GM21423 (cell line): ENCODE results near the gene INF2.
"Not testable (repeated sequence)": the region's sequence is repeated elsewhere in the genome, so short reads cannot be mapped to it uniquely, and the experiment has no call there.

Experiments
- ATAC-seq: cut with Tn5 transposase; IDR thresholded peaks from one replicate; pipeline ENCODE4 v1.9.1; 2021; ENCODE audit warnings: mild to moderate bottlenecking, moderate library complexity; ENCODE audit not compliant: unreplicated experiment

The INF2 gene

GRCh38 chr14:104717646-104718045 is 28.2 kb downstream of the INF2 start:
- ATAC-seq = no peak

DNA sequence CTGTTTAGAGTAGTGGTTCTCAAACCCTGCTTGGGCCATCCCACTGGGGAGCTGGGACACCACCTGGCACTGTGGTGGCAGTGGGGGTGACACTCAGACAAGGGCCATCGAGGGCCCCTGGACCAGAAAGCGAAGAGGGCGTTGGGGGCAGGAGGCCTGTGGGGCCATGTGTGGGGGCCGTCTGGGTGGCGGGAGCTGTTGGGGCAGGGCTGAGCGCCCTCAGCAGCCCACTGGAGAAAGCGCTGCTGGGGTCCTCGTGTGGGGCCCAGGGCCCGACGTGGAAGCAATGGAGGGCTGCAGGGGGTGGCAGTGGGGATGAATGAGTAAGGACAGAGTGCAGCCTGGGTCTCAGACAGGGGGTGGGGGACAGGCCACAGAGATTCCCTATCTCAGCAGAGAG is 28.7 kb downstream of the INF2 start:
- no peak for ATAC-seq

DNA sequence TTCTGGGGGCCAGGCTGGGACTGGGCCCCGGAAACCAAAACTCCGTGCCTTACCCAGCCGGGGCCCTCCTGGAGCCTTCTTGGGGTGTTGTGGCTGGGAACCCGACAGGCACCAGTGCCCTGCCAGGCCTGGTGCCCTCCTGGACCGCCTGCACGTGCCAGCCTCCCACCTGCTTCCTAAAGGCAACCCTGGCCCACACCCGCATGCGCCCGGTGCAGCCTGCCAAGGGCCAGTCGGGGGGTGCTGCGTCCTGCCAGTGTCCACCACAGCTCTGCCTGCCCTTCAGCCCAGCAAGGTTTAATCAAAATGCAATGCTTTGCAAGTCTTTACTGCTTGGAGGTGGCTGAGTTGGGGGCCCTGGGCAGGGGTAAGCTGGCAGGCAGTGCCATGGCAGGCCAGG is 29.5 kb downstream of the INF2 start:
- ATAC-seq = no peak

DNA sequence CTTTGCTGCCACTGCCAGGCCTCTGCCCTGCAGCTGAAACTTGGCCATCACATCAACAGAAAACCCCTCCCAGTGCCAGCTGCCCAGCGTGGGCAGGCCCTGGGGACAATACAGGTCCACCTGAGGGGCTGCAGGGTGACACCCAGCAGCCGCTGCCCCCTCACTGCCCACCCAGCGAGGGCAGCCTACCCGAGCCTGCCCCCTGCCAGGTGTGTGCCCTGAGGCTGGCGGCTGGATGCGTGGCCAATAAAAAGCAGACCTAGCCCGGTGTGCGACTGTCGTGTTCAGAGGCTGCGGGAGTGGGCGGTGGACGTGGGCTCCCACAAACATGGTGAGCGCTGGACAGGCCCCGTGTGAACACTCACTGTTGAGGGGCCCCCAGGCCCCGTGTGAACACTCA is 29.9 kb downstream of the INF2 start:
- ATAC-seq = no peak

- ATAC-seq = no peak
These were observed 32.4 kb downstream of the INF2 start for GRCh38 chr14:104721505-104722431.

DNA sequence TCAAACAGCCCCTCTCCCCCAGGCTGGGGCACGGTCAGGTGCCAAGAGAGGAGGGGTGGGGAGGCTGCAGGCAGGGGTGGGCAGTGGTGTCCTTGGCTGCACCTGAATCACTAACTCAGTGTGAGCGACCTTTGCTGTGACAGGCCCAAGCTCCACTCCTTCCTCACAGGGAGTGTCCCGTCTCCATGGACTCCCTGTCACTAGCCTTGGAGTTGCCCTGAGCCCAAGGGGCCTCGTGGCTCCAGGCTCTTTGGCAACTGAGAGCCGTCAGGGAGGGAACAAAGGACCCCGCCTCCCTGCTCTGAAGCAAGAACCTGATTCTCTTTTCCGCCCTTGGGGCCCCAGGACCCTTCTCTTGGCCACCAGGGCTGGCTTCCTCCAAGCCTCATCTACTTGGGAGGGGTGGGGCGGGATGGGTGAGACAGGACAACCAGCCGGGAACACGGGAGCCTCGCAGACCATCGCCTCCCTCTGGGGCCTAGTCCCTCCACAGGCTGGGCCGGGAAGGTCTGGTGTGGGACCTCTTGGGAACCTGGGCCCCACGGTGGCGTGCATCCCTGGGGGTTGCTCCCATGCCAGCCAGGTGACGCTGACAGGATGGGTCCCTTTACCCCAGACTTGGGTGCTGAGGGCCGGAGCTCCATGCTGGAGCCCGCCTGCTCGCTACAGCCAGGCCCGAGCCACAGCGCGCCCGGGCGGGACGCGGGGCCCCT is 33.7 kb downstream of the INF2 start:
- no peak for ATAC-seq

DNA sequence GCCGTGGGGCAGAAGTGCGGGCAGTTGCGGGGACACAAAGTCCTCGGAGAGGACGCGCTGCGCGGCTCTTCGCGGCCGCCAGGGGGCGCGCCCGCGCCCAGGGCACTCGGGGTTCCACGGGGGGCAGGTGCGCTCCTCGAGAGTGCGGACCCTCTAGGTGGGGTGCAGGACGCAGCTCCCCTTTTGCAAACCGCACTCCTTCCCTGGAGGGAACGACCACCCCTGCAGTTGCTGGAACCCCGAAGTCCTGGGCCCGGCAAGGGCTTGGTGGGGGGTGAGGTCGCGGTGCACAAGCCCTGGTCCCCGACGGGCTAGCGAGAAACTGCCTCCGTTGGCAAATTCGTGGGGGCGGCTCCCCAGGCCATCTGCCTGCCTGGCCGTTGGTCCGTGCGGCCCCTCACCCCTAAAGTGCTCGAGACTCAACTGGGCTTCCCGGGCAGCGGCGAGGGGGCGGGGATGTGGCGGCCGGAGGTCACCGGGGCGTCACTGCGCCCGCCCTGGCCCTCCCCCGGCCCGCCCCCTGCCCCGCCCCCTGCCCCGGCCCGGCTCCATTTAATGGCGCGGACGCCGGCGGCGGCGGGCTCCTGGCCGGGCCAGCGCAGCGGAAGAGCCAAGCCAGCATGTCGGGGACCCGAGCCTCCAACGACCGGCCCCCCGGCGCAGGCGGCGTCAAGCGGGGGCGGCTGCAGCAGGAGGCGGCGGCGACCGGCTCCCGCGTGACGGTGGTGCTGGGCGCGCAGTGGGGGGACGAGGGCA is 34.4 kb downstream of the INF2 start, which contains the start of gene ADSS1:
Gene ADSS1, plus strand, starts transcription at position 579 of the 756 bp plus-strand sequence. Its CDS starts 42 bp downstream, at position 621.
- ATAC-seq = peak; percentile 56

DNA sequence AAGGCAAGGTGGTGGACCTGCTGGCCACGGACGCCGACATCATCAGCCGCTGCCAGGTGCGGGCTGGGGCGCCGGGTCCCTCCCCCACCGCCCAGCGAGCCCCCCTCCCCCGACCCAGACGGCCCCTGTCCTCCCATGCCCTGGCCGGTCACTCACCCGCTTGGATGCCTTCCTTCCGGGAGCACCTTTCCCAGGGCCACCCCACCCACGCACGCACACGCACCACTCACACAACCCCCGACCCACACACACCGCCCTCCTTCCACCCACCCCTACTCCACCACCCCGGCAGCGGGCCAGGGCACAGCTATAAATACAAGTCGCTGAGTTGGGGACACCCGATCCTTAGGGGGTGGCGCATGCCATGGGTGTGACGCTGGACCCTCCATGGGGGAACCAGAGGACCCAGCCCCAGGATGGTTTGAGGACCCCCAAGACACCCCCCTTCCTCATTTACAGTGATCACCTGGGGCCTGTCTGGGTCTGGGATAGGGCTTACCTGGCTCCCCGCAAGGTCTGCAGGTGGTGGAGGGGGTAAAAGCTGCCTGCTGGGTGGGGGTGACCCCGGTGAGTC is 35.1 kb downstream of the INF2 start:
- ATAC-seq = no peak

GRCh38 chr14:104724981-104725771 is 35.8 kb downstream of the INF2 start:
- ATAC-seq = no peak

DNA sequence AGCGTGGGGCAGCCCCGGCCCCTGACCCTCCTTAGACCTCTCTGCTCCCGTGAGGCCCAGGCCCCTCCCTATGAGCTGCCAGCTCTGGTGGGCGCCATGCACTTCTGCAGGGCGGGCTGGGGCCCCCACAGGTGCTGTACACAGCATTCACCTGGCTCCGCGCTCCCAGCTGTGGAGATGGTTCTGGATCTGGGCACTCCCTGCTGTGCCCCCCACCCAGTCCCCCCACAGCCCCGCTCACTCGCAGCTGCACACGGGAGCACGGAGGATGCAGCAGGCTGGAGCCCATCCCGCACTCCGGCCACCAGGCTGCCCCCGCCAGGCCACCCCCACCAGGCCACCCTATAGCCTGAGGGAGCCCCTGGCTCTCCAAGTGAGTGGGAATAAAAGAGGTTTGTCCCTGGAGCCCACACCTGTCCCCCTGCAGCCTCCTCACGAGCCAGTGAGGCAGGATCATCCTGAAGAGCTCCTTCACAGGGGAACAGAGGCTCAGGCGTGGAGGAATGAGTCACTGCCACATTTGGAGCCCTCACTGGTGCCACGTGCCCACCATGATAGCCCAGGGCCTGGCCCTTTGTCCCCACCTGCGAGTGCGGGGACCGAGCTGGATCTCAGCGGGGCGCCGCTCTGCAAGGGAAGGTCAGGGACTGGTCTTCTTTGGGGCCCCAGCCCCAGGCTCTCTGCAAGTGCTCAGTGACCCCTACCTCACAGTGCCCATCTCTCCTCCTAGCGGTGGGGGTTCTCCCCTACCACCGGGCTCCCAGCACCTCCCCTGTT is 36.5 kb downstream of the INF2 start:
- no peak for ATAC-seq

- no peak for ATAC-seq
These were observed 37.4 kb downstream of the INF2 start for GRCh38 chr14:104726600-104727451.

DNA sequence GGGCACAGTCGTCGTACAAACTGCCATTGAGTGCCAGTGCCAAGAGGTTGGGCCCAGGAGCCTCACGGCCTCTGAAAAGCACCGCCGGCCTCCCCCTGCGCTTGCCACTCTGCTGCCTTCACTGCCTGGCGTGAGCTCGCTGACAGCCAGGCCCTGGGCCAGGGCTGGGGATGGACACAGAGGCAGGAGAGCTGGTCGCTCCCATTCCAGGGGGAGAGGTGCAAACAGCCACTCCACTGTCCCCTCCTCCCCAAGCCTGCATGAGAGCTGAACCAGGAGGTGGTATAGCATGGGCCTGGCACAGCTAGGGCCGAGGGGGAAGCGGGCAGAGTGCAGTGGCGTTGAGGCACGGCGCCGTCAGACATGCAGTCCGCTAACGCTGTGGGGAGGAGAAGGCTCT is 39.2 kb downstream of the INF2 start:
- ATAC-seq = no peak

DNA sequence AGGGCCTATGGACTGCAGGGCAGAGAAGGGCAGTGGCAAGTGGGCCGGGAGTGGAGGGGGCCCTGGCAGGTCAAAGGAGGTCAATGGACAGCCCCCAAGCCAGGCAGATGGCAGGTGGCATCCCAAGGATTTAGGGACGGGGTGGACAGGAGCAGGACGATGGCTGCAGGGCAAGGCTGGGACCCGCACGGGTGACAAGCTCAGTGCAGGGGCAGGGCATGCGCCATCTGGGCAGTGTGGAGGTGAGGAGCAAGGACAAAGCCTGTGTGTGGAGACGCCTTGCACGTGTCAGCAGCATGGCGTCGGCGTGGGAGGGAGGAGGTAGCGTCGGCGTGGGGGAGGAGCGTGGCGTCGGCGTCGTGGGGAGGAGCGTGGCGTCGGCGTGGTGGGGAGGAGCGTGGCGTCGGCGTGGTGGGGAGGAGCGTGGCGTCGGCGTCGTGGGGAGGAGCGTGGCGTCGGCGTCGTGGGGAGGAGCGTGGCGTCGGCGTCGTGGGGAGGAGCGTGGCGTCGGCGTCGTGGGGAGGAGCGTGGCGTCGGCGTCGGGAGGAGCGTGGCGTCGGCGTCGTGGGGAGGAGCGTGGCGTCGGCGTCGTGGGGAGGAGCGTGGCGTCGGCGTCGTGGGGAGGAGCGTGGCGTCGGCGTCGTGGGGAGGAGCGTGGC is 39.9 kb downstream of the INF2 start:
- not testable (repeated sequence) for ATAC-seq

DNA sequence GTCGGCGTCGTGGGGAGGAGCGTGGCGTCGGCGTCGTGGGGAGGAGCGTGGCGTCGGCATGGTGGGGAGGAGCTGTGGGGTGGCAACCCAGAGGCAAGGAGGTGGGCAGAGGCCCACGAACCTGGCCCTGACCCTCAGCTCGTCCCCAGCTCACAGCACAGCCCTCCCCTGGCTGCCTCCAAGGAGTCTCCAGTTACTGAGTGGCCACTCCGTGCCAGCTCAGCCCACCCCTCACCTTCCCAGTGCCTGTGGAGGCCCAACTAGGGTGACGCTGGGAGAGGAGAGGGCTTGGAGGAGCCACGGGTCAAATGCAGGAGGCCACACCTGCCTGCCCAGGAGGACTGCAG is 40.4 kb downstream of the INF2 start:
- no peak for ATAC-seq

DNA sequence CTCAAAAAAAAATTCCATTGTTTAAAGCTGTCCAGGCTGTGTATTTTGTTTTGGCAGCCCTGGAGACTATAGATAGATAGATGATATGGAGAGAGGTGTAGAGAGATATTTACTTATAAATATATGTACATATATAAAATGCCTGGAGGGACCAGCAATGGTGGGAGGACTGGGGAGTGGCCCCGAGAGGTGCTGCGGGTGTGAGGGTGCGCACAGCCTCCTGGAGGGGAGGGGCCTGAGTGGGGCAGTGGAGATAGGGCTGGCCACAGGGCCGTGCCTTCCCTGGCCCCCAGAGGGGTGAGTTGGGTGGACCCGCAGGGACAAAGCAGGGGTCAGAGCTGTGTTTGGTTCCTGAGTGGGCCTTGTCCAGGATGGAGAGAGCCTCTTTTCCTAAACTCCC is 41.1 kb downstream of the INF2 start:
- no peak for ATAC-seq

GRCh38 chr14:104731320-104732294 is 42.2 kb downstream of the INF2 start:
- ATAC-seq = no peak

DNA sequence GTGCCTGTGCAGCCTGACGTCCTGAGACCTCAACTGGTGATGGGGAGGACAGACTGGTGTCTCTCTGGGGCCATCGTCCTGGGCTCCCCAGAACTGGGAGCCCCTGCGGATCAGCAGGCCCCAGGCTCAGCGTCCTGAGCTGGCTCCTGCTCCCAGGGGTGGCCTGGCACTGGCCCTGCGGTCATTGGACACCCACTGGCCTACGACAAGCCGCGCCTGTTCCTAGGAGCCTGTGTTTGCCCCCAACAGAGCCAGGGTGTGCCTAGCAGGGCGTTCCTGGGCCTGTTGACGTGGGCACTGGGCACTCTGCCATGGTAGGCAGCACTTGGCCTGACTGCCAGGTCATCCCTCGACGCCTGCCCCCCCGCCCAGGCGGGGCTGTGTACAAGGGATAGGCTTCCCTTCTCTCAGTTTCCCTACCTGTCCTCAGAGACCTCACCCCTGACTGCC is 43.0 kb downstream of the INF2 start:
- no peak for ATAC-seq
